Erythroblast (primary cell): ENCODE measurements around the gene ZNF761.
"Not testable (repeated sequence)": the region's sequence is repeated elsewhere in the genome, so short reads cannot be mapped to it uniquely, and the experiment has no call there.

Source experiments
- DNase-seq, 2 experiments: peaks; one replicate each; lab custom pipeline; 2025; lab: John Stamatoyannopoulos, UW
- GATA1 ChIP-seq: IDR thresholded peaks from 2 replicates; pipeline ENCODE4 v1.6.1; 2011; ENCODE audit warnings: low read depth, mild to moderate bottlenecking, control low read depth, low read length, moderate library complexity
- POLR2A ChIP-seq: IDR thresholded peaks from 2 replicates; pipeline ENCODE4 v1.6.1; 2011; ENCODE audit warnings: mild to moderate bottlenecking, low read length

ZNF761 gene

GRCh38 chr19:53431399-53432087 is at the start of gene ZNF761:
ZNF761 (plus strand) TSS chr19:53431984; CDS start chr19:53447269, 15,285 bp downstream.
- DNase-seq: peak; percentile 94 to 97
- peak; percentile 68 for TF ChIP-seq POLR2A
- TF ChIP-seq GATA1: no peak

DNA sequence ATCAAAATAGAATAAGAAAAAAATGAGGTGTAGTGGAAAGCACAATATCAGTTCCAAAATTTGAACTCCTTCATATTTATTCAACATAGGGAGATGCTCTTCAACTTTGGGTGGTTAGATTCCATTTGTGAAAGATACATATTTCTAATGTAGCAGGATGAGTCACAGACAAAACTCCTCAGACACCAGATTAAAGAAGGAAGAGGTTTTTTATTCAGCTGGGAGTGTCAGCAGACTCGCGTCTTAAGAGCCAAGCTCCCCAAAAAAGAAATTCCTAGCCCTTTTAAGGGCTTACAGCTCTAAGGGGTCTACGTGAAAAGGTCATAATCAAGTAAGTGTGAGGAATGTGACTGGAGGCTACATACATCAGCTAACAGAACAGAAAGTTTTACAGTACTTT is 43.6 kb upstream of the ZNF761 start:
- TF ChIP-seq POLR2A: no peak
- no peak for TF ChIP-seq GATA1
- no peak for DNase-seq

- DNase-seq: no peak
Observed at GRCh38 chr19:53388904-53389303, 42.9 kb upstream of the ZNF761 start.

DNA sequence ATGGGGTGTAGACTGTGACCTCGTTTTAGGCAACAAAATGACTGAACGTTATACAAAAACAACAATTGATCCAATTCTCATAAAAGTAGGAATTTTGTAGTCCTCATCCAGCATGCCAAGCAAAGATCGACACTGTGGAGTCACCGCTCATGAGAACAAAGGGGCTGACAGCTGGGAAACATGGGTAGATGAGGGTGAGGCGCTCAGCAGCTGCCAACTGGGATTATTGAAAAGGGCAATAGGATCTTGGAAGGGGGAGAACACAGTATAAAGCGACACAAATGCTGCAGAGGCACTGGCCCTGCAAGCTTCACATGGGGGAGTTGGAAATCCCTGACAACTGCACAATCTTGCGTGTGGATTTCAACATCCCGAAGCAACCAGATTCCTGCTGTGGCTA is 42.2 kb upstream of the ZNF761 start:
- TF ChIP-seq POLR2A (no peak), GATA1 (no peak)
- no peak for DNase-seq

More at GRCh38 chr19:53388904-53389303, 42.9 kb upstream of the ZNF761 start:
- no peak for TF ChIP-seq POLR2A
- TF ChIP-seq GATA1: no peak

- DNase-seq: no peak
- TF ChIP-seq GATA1: no peak
- no peak for TF ChIP-seq POLR2A
Observed at GRCh38 chr19:53389978-53390377, 41.8 kb upstream of the ZNF761 start.

- TF ChIP-seq POLR2A (no peak), GATA1 (no peak)
- DNase-seq: no peak
Observed at GRCh38 chr19:53394522-53394973, 37.2 kb upstream of the ZNF761 start.

DNA sequence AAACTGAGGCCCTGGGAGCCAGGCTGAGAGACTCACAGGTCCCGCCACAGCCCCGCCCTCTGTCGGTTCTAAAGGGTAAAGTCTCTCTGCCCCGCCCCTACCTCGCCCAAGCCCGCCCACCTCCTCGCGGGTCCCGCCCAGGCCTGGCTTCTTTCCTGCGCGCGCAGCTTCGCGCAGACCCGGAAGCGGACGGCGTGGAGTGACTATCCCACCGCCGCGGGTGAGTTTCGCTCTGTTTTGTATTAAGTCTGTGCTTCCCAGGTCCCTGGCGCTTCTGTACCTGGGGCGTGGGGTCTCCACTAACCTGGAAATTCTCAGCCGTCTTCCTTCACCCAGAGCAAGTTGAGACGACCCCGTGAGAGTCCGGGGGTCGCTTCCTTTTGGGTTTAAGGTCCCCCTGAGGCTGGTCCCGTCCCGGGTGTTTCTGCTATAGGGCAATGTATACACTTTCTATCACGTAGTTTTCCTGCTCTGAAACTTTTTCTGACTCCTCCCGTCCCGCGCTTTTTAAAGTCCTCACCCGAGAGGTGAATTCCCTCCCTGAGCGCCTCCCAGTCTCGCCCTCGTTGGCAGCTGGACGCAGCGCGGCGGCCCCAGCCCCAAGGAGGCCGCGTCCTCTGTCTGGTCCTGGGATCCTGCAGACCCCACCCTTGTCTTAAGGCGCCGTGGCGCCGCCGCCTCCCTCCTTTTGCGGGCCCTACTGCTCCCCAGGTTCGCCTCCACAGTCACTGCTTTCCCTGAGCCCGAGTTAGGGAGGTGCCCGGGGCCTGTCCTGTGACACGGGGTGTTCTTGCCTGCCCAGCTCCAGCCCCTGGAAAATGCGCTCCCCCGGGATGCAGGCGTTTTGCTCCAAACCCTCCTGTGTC is 36.6 kb upstream of the ZNF761 start, which contains the start of gene ZNF765:
Gene ZNF765, plus strand, starts transcription at position 176 of the 866 bp plus-strand sequence. CDS start 2,867 bp downstream, outside the sequence.
- peak; percentile 93 to 96 for DNase-seq
- peak; percentile 71 for TF ChIP-seq POLR2A
- TF ChIP-seq GATA1: no peak

GRCh38 chr19:53395840-53396524 is 35.8 kb upstream of the ZNF761 start:
- DNase-seq: peak in 1 of 2 experiments; percentile 34

- no peak for TF ChIP-seq POLR2A
- no peak for TF ChIP-seq GATA1
- DNase-seq: peak in 1 of 2 experiments; percentile 34
Observed at GRCh38 chr19:53396525-53396868, 35.3 kb upstream of the ZNF761 start.

DNA sequence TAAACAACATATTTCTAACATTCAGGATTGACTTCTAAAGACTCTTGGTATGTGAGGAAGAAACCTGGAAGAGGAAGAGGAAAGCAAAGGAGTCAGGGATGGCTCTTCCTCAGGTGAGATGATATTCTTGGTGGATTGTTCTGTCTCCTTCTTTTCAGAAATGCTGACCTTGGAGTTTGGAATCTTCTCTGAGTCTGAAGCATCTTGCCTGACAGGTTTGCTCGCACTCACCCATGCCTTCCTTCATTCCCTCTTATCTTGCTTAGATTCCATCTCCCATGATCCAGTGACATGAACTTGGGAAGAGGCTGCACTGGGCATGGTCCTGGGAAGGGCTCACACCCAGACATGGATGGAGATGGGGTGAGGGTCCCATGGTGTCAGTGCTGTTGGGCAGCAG is 33.9 kb upstream of the ZNF761 start:
- not testable (repeated sequence) for DNase-seq

DNA sequence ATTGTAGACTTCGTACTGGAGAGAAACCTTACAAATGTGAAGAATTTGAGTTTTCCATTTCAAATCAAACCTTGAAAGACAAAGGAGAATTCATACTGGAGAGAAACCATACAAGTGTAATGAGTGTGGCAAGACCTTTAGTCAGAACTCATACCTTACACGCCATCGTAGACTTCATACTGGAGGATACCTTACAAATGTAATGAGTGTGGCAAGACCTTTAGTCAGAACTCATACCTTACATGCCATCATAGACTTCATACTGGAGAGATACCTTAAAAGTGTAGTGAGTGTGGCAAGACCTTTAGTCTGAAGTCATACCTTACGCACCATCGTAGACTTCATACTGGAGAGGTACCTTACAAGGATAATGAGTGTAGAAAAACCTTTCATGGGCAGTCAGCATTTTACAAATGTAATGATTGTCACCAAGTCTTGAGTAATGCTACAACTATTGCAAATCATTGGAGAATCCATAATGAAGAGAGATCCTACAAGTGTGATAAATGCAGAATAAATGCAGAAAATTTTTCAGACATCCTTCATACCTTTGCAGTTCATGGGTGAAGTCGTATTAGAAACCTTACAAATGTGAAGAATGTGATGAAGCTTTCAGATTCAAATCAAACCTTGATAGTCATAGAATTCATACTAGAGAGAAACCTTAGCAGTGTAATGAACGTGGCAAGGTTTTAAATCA is 22.1 kb upstream of the ZNF761 start:
- TF ChIP-seq GATA1: no peak
- no peak for TF ChIP-seq POLR2A
- no peak for DNase-seq

DNA sequence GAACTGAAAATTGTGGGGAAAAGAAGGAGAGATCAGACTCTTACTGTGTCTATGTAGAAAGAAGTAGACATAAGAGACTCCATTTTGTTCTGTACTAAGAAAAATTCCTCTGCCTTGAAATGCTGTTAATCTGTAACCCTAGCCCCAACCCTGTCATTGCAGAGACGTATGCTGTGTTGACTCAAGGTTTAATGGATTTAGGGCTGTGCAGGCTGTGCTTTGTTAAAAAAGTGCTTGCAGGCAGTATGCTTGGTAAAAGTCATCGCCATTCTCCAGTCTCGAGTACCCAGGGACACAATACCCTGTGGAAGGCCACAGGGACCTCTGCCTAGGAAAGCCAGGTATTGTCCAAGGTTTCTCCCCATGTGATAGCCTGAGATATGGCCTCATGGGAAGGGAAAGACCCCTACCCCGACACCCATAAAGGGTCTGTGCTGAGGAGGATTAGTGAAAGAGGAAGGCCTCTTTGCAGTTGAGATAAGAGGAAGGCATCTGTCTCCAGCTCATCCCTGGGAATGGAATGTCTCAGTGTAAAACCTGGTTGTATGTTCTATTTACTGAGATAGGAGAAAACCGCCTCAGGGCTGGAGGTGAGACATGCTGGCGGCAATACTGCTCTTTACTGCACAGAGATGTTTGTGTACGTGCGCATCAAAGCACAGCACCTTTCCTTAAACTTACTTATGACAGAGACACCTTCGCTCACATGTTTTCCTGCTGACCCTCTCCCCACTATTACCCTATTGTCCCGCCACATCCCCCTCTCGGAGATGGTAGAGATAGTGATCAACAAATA is 11.1 kb upstream of the ZNF761 start:
- DNase-seq: not testable (repeated sequence)

DNA sequence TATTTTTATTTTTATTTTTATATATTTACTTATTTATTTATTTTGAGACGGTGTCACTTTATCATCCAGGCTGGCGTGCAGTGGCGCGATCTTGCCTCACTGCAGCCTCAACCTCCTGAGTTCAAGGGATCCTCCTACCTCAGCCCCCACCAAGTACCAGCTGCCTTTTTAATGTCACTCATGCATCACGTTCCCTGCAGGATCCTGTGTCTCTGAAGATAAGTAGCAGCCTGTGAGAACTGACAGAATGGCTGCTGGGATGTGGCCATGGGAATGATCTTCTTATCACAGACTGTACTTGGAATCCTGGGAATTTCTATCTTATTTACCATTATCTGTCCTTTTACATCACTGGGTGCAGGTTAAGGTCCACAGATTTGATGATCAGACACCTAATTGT is 9.2 kb upstream of the ZNF761 start:
- no peak for DNase-seq
- TF ChIP-seq POLR2A: no peak
- no peak for TF ChIP-seq GATA1

DNA sequence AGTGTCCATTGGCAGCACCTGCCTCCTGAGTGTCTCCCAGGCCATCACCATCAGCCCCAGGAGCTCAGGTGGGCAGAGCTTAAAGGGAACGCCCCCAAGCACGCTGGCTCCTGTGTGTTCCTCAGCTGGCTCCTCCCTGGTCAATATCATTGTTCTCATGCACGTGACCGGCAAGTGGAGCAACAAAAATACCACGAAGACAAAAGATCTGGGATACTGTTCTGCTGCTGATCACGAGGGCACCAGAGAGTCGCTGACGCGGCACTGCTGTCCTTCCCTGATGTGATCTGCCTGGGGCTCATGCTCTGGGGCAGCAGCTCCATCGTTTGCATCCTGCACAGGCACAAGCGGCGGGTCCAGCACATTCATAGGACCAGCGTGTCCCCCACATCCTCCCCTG is 8.7 kb upstream of the ZNF761 start:
- DNase-seq: not testable (repeated sequence)

DNA sequence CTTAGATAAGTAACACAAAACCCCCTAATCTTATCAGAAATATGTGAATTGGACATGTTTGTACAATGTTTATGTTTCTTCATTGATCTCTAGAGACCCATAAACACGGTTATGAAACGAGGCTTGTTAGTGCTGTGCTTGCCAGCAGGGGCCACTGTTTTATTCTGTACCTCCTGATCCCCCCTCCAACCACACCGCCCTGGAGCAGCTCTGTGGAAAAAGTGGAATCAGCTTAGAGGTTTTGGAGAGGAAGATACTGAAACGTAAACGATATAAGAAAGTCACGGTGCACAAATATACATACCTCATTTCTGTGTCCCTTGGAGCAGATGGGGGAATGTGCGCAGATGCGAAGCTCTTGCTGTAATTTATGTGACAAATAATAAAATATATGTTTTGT is 8.1 kb upstream of the ZNF761 start:
- DNase-seq: not testable (repeated sequence)
